HepG2 (cell line): Measurements from ENCODE around the gene FXYD6. TPM values are rescaled to one million over a fixed set of nuclear protein-coding genes. Genes with fewer than 3 reads are reported as not detected.
A peak's percentile ranks its signal among the peaks of the same experiment; 100 is the strongest.

ENCODE experiments used
- ATAC-seq: fragments of 200-7000 bp; cut with Tn5 transposase; 3 replicates; pipeline ENCODE4 v1.9.1; 2020; ENCODE audit warnings: mild to moderate bottlenecking, moderate library complexity
- BruUV-seq: library from RNA; stranded (reverse); fragments of 400-500 nt; replicated peaks from 2 replicates; lab custom pipeline; 2021; lab: Mats Ljungman, UMichigan
- CTCF ChIA-PET: fragments of 300-600 bp; formaldehyde crosslinking; extraction: SDS; loops from one replicate; lab custom pipeline; 2021; ENCODE audit warnings: low total read pairs, inconsistent platforms, low intra/inter-chr PET ratio; lab: Yijun Ruan, JAX
- POLR2A ChIA-PET: fragments of 350-600 bp; sonication (Branson Sonifier 250); formaldehyde crosslinking; loops from one replicate; lab custom pipeline; 2020; ENCODE audit warnings: antibody characterized with exemption, inconsistent platforms; lab: Yijun Ruan, JAX
- DNase-seq: peaks from one replicate; pipeline ENCODE4 v3.0.0-alpha.2; 2015; ENCODE audit warnings: low spot score
- FAIRE-seq: peaks from 3 replicates; lab custom pipeline; 2011; peaks lifted over from hg19 to GRCh38; lab: Jason Lieb, UNC
- H2AFZ ChIP-seq: one replicate; pipeline ENCODE4 v1.6.1; 2011; ENCODE audit warnings: low read length, inconsistent platforms
- H3K27ac ChIP-seq: fragments of 300-600 bp; 3 replicates; pipeline ENCODE4 v1.8.0; 2011; ENCODE audit warnings: mixed run types, mild to moderate bottlenecking, mixed read lengths, low read length, inconsistent platforms; ENCODE audit not compliant: insufficient read depth; ENCODE audit errors: extremely low read length
- H3K27me3 ChIP-seq, 2 experiments: fragments of 200-600 bp in 1 of 2; 2 replicates in 1 of 2; 3 replicates in 1 of 2; pipeline versions ENCODE4 v1.6.0 to v1.8.0; 2011; ENCODE audit warnings: low read length in 2 of 2, mild to moderate bottlenecking in 2 of 2, moderate library complexity in 2 of 2, inconsistent platforms in 1 of 2; ENCODE audit not compliant: insufficient read depth in 2 of 2, control insufficient read depth in 1 of 2
- H3K36me3 ChIP-seq, 2 experiments: fragments of 200-600 bp in 1 of 2; replicated peaks in 1 of 2; 2 replicates in 1 of 2; 3 replicates in 1 of 2; pipeline versions ENCODE4 v1.5.1 to v1.8.0; 2011; ENCODE audit warnings: low read length in 2 of 2, inconsistent platforms in 1 of 2; ENCODE audit not compliant: insufficient read depth in 2 of 2, control insufficient read depth in 1 of 2
- H3K4me1 ChIP-seq: 2 replicates; pipeline ENCODE4 v1.5.1; 2012; ENCODE audit warnings: low read length, inconsistent platforms; ENCODE audit not compliant: insufficient read depth
- H3K4me2 ChIP-seq: 2 replicates; pipeline ENCODE4 v1.6.0; 2011; ENCODE audit warnings: low read depth, low read length, inconsistent platforms
- H3K4me3 ChIP-seq, 3 experiments: fragments of 200-600 bp in 1 of 3; sonication (generic), shearing (Covaris generic) in 1 of 3; replicated peaks in 1 of 3; 2 replicates each; pipeline ENCODE4 v1.5.1; 2011 to 2016; ENCODE audit warnings: low read length in 3 of 3, inconsistent platforms in 2 of 3, low read depth in 2 of 3, mild to moderate bottlenecking in 2 of 3, control low read depth in 1 of 3, mixed read lengths in 1 of 3; ENCODE audit not compliant: insufficient read depth in 1 of 3
- H3K79me2 ChIP-seq: one replicate; pipeline ENCODE4 v1.6.1; 2011; ENCODE audit warnings: low read length, inconsistent platforms; ENCODE audit not compliant: insufficient read depth
- H3K9ac ChIP-seq: 2 replicates; pipeline ENCODE4 v1.6.0; 2011; ENCODE audit warnings: mild to moderate bottlenecking, low read depth, low read length, inconsistent platforms; ENCODE audit not compliant: insufficient read depth
- H3K9me3 ChIP-seq: 2 replicates; pipeline ENCODE4 v1.5.1; 2012; ENCODE audit warnings: mild to moderate bottlenecking, low read length
- H4K20me1 ChIP-seq: 2 replicates; pipeline ENCODE4 v1.6.0; 2011; ENCODE audit warnings: inconsistent platforms, mild to moderate bottlenecking, low read length, moderate library complexity; ENCODE audit not compliant: insufficient read depth
- SP140L ChIP-seq: sonication (generic); formaldehyde crosslinking; IDR thresholded peaks from 2 replicates; pipeline ENCODE4 v1.4.0; 2020; ENCODE audit warnings: missing genetic modification reagents, borderline replicate concordance
- ZBTB42 ChIP-seq: sonication (generic); formaldehyde crosslinking; IDR thresholded peaks from 2 replicates; pipeline ENCODE4 v1.5.0; 2020; ENCODE audit warnings: mild to moderate bottlenecking, missing genetic modification reagents
- ZKSCAN8 ChIP-seq: IDR thresholded peaks from 2 replicates; pipeline ENCODE4 v1.6.1; 2016; ENCODE audit warnings: borderline replicate concordance, missing genetic modification reagents, missing compliant biosample characterization
- ZNF629 ChIP-seq: sonication (generic); formaldehyde crosslinking; conservative IDR thresholded peaks from 2 replicates; pipeline ENCODE4 v1.5.0; 2020; ENCODE audit warnings: missing genetic modification reagents
- WGBS: methylation state at CpG from one replicate; pipeline ENCODE4 v1.1.6; 2017; ENCODE audit warnings: low lambda C conversion rate; 5-methylcytosine and 5-hydroxymethylcytosine counted together
- in situ Hi-C: cut with HindIII; loops from 2 replicates; pipeline ENCODE4 v1.10.0; 2017; ENCODE audit warnings: low pct_unique_long_range_greater_than_20kb; ENCODE audit not compliant: extremely low pct_ligation_motif_present
- intact Hi-C: fragments of 100-400 bp; cut with micrococcal nuclease; formaldehyde crosslinking; loops from one replicate; pipeline ENCODE4 v1.10.0; 2022; ENCODE audit not compliant: unreplicated experiment
- polyA plus RNA-seq, 8 experiments: library from polyadenylated mRNA; depleted of rRNA in 3 of 8; stranded (reverse) in 7 of 8; unstranded in 1 of 8; fragments of >200 nt; fragmentation: Illumina TruSeq in 4 of 8; extraction: Trizol in 4 of 8; gene quantifications; 2 replicates each; pipeline versions ENCODE4 v1.2.1 to v1.2.3, GENCODE V29; 2011 to 2016; ENCODE audit warnings: low read depth in 4 of 8, missing spikeins in 1 of 8, mixed read lengths in 1 of 8; ENCODE audit not compliant: insufficient read depth in 1 of 8
- total RNA-seq, 5 experiments: library from RNA; depleted of rRNA; stranded (reverse); fragments of >200 nt; fragmentation: Illumina TruSeq; extraction: Trizol; gene quantifications; 2 replicates each; pipeline ENCODE4 v1.2.3, GENCODE V29; 2016; ENCODE audit warnings: low read depth in 1 of 5
- TF ChIP-seq, protein P1 (sequence below): sonication (generic); formaldehyde crosslinking; IDR thresholded peaks from 2 replicates; pipeline ENCODE4 v1.4.0; 2020; ENCODE audit warnings: missing genetic modification reagents

FXYD6 gene
- total and polyA plus RNA-seq, 2 of the 13 experiments (the other 11 are each of a cell fraction or from before 2014, with no cell fraction given) = not detected

GRCh38 chr11:117808784-117809183, 67.7 kb downstream of the FXYD6 start:
- Histone ChIP-seq H3K4me3 (no peak overlapping the region), H3K9ac (no peak overlapping the region), H4K20me1 (no peaks in the 10 kb centered on the region), H3K4me1 (no peaks in the 10 kb centered on the region), H3K27ac (no peak overlapping the region), H3K36me3 (no peaks in the 10 kb centered on the region), H3K79me2 (no peaks in the 10 kb centered on the region), H3K4me2 (no peak overlapping the region), H3K27me3 (no peaks in the 10 kb centered on the region; a peak in 1 of 5 replicates), H2AFZ (no peak overlapping the region), H3K9me3 (no peaks in the 10 kb centered on the region)
- TF ChIP-seq ZBTB42 (CRISPR knock-in tag) (no peak), ZNF629 (peak; percentile 64; the same call in 1 of the 2 replicates), SP140L (CRISPR knock-in tag) (no peak), ZKSCAN8 (no peak)
- TF ChIP-seq, protein P1, sequence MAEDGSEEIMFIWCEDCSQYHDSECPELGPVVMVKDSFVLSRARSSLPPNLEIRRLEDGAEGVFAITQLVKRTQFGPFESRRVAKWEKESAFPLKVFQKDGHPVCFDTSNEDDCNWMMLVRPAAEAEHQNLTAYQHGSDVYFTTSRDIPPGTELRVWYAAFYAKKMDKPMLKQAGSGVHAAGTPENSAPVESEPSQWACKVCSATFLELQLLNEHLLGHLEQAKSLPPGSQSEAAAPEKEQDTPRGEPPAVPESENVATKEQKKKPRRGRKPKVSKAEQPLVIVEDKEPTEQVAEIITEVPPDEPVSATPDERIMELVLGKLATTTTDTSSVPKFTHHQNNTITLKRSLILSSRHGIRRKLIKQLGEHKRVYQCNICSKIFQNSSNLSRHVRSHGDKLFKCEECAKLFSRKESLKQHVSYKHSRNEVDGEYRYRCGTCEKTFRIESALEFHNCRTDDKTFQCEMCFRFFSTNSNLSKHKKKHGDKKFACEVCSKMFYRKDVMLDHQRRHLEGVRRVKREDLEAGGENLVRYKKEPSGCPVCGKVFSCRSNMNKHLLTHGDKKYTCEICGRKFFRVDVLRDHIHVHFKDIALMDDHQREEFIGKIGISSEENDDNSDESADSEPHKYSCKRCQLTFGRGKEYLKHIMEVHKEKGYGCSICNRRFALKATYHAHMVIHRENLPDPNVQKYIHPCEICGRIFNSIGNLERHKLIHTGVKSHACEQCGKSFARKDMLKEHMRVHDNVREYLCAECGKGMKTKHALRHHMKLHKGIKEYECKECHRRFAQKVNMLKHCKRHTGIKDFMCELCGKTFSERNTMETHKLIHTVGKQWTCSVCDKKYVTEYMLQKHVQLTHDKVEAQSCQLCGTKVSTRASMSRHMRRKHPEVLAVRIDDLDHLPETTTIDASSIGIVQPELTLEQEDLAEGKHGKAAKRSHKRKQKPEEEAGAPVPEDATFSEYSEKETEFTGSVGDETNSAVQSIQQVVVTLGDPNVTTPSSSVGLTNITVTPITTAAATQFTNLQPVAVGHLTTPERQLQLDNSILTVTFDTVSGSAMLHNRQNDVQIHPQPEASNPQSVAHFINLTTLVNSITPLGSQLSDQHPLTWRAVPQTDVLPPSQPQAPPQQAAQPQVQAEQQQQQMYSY (CRISPR knock-in tag) = no peak
- intact Hi-C loops = loop anchor here (1.0 kb wide), 1 partner anchor 382 kb away; no protein-coding TSS in a partner anchor
- 60% methylated on average over 12 of the region's 12 CpGs for WGBS
- ChIA-PET POLR2A (no interaction called here), CTCF (interaction anchor here (2.1 to 3.8 kb wide), 3 partner anchors 9 to 365 kb away, joined by 6 to 42 read pairs (median 21); no protein-coding TSS in a partner anchor)
- no TSS peak for BruUV-seq
- ATAC-seq (no peak), FAIRE-seq (no peak), DNase-seq (no peak)
- in situ Hi-C loops = loop anchor here (5.0 kb wide), 1 partner anchor 366 kb away; no protein-coding TSS in a partner anchor
